ENCODE results near the gene RIPK4.

RIPK4 gene

DNA sequence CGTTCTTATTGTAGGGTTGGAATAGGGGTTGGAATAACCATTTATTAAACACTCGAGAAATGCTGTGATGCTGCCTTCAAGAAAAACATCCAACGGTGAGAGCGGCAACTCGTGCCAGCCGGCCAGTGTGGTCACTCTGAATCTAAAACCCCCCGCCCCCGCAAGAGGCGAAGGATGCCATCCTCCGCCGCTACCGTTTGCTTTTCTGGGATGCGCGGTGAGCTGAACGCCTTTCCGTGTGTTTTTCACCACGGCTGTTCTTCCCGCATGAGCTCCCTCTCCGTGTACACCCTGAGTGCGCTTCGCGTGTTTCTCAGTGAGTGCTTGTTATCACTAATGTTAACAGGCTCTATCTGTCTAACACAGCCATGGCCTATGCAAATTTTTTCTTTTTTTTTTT is 42.0 kb upstream of the RIPK4 start:
- TF ChIP-seq, protein P1, sequence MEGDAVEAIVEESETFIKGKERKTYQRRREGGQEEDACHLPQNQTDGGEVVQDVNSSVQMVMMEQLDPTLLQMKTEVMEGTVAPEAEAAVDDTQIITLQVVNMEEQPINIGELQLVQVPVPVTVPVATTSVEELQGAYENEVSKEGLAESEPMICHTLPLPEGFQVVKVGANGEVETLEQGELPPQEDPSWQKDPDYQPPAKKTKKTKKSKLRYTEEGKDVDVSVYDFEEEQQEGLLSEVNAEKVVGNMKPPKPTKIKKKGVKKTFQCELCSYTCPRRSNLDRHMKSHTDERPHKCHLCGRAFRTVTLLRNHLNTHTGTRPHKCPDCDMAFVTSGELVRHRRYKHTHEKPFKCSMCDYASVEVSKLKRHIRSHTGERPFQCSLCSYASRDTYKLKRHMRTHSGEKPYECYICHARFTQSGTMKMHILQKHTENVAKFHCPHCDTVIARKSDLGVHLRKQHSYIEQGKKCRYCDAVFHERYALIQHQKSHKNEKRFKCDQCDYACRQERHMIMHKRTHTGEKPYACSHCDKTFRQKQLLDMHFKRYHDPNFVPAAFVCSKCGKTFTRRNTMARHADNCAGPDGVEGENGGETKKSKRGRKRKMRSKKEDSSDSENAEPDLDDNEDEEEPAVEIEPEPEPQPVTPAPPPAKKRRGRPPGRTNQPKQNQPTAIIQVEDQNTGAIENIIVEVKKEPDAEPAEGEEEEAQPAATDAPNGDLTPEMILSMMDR (IDR thresholded peaks at IDR 0.05; ENCODE audit: insufficient read depth, low read depth, low read length, missing control alignments), result no peak
- DNase-seq (ENCODE audit: low read depth), result no peak
- H3K4me3 ChIP-seq (ENCODE audit: low read depth, low read length), result no peak overlapping the region

DNA sequence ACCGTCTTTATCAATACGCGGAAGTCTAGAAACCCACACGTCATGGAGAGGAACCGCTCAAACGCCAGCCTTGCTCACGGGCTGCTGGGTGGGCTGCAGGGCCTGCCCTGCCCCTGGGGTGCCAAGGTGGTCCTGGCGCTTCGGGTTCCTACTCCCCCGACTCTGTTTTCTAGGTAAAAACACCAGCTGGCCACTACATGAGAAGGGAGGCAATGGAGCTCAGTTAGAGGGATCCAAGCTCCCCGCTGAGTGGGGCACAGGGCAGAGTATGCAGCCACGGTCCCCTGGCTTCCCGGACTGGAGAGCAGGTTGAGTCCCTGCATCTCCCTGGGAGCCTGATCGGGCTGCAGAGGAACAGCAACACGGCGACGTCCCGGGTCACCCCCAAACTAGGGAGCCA is 41.2 kb upstream of the RIPK4 start:
- TF ChIP-seq, protein P1 (IDR thresholded peaks at IDR 0.05; ENCODE audit: insufficient read depth, low read depth, low read length, missing control alignments), result no peak
- DNase-seq (ENCODE audit: low read depth), result no peak
- H3K4me3 ChIP-seq (ENCODE audit: low read depth, low read length), result no peak overlapping the region

DNA sequence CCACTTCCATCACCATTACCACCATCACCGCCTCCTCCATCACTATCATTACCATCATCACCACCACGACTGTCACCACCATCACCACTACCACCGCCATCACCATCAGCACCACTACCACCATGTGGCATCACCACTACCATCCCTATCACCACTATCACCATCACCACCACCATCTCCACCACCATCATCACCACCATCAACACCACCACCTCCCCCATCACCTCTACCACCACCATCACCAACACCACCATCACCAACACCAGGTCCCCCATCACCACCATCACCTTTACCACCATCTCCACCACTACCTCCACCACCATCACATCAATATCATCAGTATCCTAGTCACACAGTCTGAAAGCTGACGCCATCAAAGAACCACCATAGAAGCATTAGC is 39.9 kb upstream of the RIPK4 start:
- H3K4me3 ChIP-seq (ENCODE audit: low read depth, low read length), result no peak overlapping the region
- no peak for DNase-seq (ENCODE audit: low read depth)
- TF ChIP-seq, protein P1 (IDR thresholded peaks at IDR 0.05; ENCODE audit: insufficient read depth, low read depth, low read length, missing control alignments), result no peak

DNA sequence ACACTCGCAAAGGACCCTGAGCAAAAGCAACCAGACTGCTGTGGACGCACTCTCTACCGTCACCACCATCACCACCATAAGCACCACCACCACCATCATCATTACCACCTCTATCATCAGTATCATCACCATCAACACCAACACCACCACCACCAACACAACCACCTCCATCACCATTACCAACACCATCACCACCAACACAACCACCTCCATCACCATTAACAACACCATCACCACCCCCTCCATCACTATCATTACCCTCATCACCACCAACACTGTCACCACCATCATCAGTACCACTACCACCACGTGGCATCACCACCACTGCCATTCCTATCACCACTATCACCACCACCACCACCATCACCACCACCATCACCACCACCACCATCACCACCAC is 38.8 kb upstream of the RIPK4 start:
- no peak overlapping the region for H3K4me3 ChIP-seq (ENCODE audit: low read depth, low read length)
- DNase-seq (ENCODE audit: low read depth), result no peak
- TF ChIP-seq, protein P1 (IDR thresholded peaks at IDR 0.05; ENCODE audit: insufficient read depth, low read depth, low read length, missing control alignments), result no peak

DNA sequence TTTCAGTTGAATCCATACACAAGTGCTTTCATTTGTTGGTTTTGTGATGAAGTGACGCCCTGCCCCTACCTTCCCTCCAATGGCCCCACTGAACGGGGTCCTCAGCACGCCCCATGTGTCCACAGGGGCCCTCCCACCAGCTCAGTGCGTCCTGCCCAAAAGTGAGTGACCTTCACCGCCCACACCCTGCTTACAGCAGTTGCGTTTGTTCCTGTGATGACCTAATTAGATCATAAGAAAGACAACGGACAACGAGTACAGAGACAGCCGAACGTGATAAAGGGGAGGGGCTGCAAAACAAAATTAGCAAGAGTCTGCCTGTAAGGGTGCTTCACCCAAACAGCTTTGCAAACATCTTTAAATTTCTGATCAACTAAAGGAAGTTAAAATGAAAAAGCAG is 38.2 kb upstream of the RIPK4 start:
- TF ChIP-seq, protein P1 (IDR thresholded peaks at IDR 0.05; ENCODE audit: insufficient read depth, low read depth, low read length, missing control alignments), result no peak
- no peak overlapping the region for H3K4me3 ChIP-seq (ENCODE audit: low read depth, low read length)
- no peak for DNase-seq (ENCODE audit: low read depth)

DNA sequence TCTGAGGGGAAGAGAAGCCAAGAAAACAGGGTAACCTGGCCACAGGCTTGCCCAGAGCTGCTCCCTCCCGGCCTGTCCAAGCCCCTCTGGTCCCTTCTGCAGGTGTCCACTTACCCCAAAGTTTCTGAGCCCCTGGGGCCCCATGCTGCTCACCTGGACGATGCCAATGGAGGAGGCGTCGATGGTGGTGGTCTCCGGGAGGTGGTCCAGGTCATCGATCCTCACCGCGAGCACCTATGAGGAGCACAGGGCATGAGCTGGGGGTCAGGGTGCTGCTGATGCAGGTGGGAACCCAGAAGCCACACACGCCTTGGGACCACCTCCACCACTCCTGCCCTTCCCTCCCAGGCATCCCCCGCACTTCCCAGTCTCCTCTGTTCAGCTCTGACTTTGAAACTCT is 37.5 kb upstream of the RIPK4 start:
- TF ChIP-seq, protein P1 (IDR thresholded peaks at IDR 0.05; ENCODE audit: insufficient read depth, low read depth, low read length, missing control alignments), result no peak
- no peak for DNase-seq (ENCODE audit: low read depth)
- no peak overlapping the region for H3K4me3 ChIP-seq (ENCODE audit: low read depth, low read length)

DNA sequence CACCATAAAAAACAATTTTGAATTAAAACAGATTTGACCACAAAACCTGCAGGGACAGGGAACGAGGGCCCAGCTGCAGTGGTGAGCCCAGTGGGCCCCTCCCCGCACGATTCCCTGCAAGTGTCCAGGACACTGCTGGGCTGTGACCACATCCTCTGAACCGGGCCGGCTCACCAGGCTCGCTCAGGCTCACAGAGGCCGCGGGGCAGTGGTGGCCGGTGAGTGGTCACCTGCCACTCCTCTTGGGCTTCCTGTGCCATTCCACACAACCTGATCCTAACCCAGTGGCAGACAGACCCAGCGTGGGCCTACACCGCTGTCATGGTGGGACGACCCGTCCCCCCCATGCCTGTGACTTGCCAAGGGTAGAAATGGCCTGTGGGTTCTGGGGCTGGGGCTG is 36.5 kb upstream of the RIPK4 start:
- no peak overlapping the region for H3K4me3 ChIP-seq (ENCODE audit: low read depth, low read length)
- DNase-seq (ENCODE audit: low read depth), result no peak

More for the DNA sequence above, 36.5 kb upstream of the RIPK4 start:
- TF ChIP-seq, protein P1 (IDR thresholded peaks at IDR 0.05; ENCODE audit: insufficient read depth, low read depth, low read length, missing control alignments), result no peak

All from GM12865 (cell line).